HepG2 (cell line): ENCODE data around the gene CSMD2. TPM values are rescaled to one million over a fixed set of nuclear protein-coding genes. Genes with fewer than 3 reads are reported as not detected.

Experiments
- ATAC-seq: fragments of 200-7000 bp; cut with Tn5 transposase; 3 replicates; pipeline ENCODE4 v1.9.1; 2020; ENCODE audit warnings: mild to moderate bottlenecking, moderate library complexity
- BruUV-seq: library from RNA; stranded (reverse); fragments of 400-500 nt; replicated peaks from 2 replicates; lab custom pipeline; 2021; lab: Mats Ljungman, UMichigan
- CTCF ChIA-PET: fragments of 300-600 bp; formaldehyde crosslinking; extraction: SDS; loops from one replicate; lab custom pipeline; 2021; ENCODE audit warnings: low total read pairs, inconsistent platforms, low intra/inter-chr PET ratio; lab: Yijun Ruan, JAX
- POLR2A ChIA-PET: fragments of 350-600 bp; sonication (Branson Sonifier 250); formaldehyde crosslinking; loops from one replicate; lab custom pipeline; 2020; ENCODE audit warnings: antibody characterized with exemption, inconsistent platforms; lab: Yijun Ruan, JAX
- DNase-seq: peaks from one replicate; pipeline ENCODE4 v3.0.0-alpha.2; 2015; ENCODE audit warnings: low spot score
- FAIRE-seq: peaks from 3 replicates; lab custom pipeline; 2011; peaks lifted over from hg19 to GRCh38; lab: Jason Lieb, UNC
- H2AFZ ChIP-seq: one replicate; pipeline ENCODE4 v1.6.1; 2011; ENCODE audit warnings: low read length, inconsistent platforms
- H3K27ac ChIP-seq: fragments of 300-600 bp; 3 replicates; pipeline ENCODE4 v1.8.0; 2011; ENCODE audit warnings: mixed run types, mild to moderate bottlenecking, mixed read lengths, low read length, inconsistent platforms; ENCODE audit not compliant: insufficient read depth; ENCODE audit errors: extremely low read length
- H3K27me3 ChIP-seq, 2 experiments: fragments of 200-600 bp in 1 of 2; 2 replicates in 1 of 2; 3 replicates in 1 of 2; pipeline versions ENCODE4 v1.6.0 to v1.8.0; 2011; ENCODE audit warnings: low read length in 2 of 2, mild to moderate bottlenecking in 2 of 2, moderate library complexity in 2 of 2, inconsistent platforms in 1 of 2; ENCODE audit not compliant: insufficient read depth in 2 of 2, control insufficient read depth in 1 of 2
- H3K36me3 ChIP-seq, 2 experiments: fragments of 200-600 bp in 1 of 2; replicated peaks in 1 of 2; 2 replicates in 1 of 2; 3 replicates in 1 of 2; pipeline versions ENCODE4 v1.5.1 to v1.8.0; 2011; ENCODE audit warnings: low read length in 2 of 2, inconsistent platforms in 1 of 2; ENCODE audit not compliant: insufficient read depth in 2 of 2, control insufficient read depth in 1 of 2
- H3K4me1 ChIP-seq: 2 replicates; pipeline ENCODE4 v1.5.1; 2012; ENCODE audit warnings: low read length, inconsistent platforms; ENCODE audit not compliant: insufficient read depth
- H3K4me2 ChIP-seq: 2 replicates; pipeline ENCODE4 v1.6.0; 2011; ENCODE audit warnings: low read depth, low read length, inconsistent platforms
- H3K4me3 ChIP-seq, 3 experiments: fragments of 200-600 bp in 1 of 3; sonication (generic), shearing (Covaris generic) in 1 of 3; replicated peaks in 1 of 3; 2 replicates each; pipeline ENCODE4 v1.5.1; 2011 to 2016; ENCODE audit warnings: low read length in 3 of 3, inconsistent platforms in 2 of 3, low read depth in 2 of 3, mild to moderate bottlenecking in 2 of 3, control low read depth in 1 of 3, mixed read lengths in 1 of 3; ENCODE audit not compliant: insufficient read depth in 1 of 3
- H3K79me2 ChIP-seq: one replicate; pipeline ENCODE4 v1.6.1; 2011; ENCODE audit warnings: low read length, inconsistent platforms; ENCODE audit not compliant: insufficient read depth
- H3K9ac ChIP-seq: 2 replicates; pipeline ENCODE4 v1.6.0; 2011; ENCODE audit warnings: mild to moderate bottlenecking, low read depth, low read length, inconsistent platforms; ENCODE audit not compliant: insufficient read depth
- H3K9me3 ChIP-seq: 2 replicates; pipeline ENCODE4 v1.5.1; 2012; ENCODE audit warnings: mild to moderate bottlenecking, low read length
- H4K20me1 ChIP-seq: 2 replicates; pipeline ENCODE4 v1.6.0; 2011; ENCODE audit warnings: inconsistent platforms, mild to moderate bottlenecking, low read length, moderate library complexity; ENCODE audit not compliant: insufficient read depth
- EEA1 ChIP-seq: sonication (generic); formaldehyde crosslinking; IDR thresholded peaks from 2 replicates; pipeline ENCODE4 v1.5.1; 2020; ENCODE audit warnings: mild to moderate bottlenecking, missing genetic modification reagents, borderline replicate concordance
- JARID2 ChIP-seq: sonication (generic); formaldehyde crosslinking; IDR thresholded peaks from 2 replicates; pipeline ENCODE4 v1.8.1; 2023; ENCODE audit warnings: missing genetic modification reagents, inconsistent platforms; ENCODE audit not compliant: insufficient replicate concordance
- MED8 ChIP-seq: sonication (generic); formaldehyde crosslinking; IDR thresholded peaks from 2 replicates; pipeline ENCODE4 v1.8.1; 2023; ENCODE audit warnings: mild to moderate bottlenecking, missing genetic modification reagents; ENCODE audit not compliant: insufficient replicate concordance
- ZNF33A ChIP-seq: sonication (generic); formaldehyde crosslinking; IDR thresholded peaks from 2 replicates; pipeline ENCODE4 v1.5.1; 2020; ENCODE audit warnings: missing genetic modification reagents, mild to moderate bottlenecking, moderate library complexity, borderline replicate concordance
- ZNF350 ChIP-seq: sonication (generic); formaldehyde crosslinking; IDR thresholded peaks from 2 replicates; pipeline ENCODE4 v1.4.0; 2020; ENCODE audit warnings: mild to moderate bottlenecking, low read depth, missing genetic modification reagents, borderline replicate concordance
- ZNF354B ChIP-seq: sonication (generic); formaldehyde crosslinking; IDR thresholded peaks from 2 replicates; pipeline ENCODE4 v1.8.0; 2022; ENCODE audit warnings: mild to moderate bottlenecking, missing genetic modification reagents
- ZNF550 ChIP-seq: sonication (generic); formaldehyde crosslinking; IDR thresholded peaks from 2 replicates; pipeline ENCODE4 v1.4.0; 2020; ENCODE audit warnings: mild to moderate bottlenecking, missing genetic modification reagents, borderline replicate concordance
- ZNF589 ChIP-seq: sonication (generic); formaldehyde crosslinking; conservative IDR thresholded peaks from 2 replicates; pipeline ENCODE4 v1.8.0; 2022; ENCODE audit warnings: mild to moderate bottlenecking, moderate library complexity, missing genetic modification reagents
- ZNF605 ChIP-seq: sonication (generic); formaldehyde crosslinking; IDR thresholded peaks from 2 replicates; pipeline ENCODE4 v1.8.0; 2022; ENCODE audit warnings: mild to moderate bottlenecking, missing genetic modification reagents
- ZNF891 ChIP-seq: sonication (generic); formaldehyde crosslinking; IDR thresholded peaks from 2 replicates; pipeline ENCODE4 v1.5.0; 2020; ENCODE audit warnings: mild to moderate bottlenecking, missing genetic modification reagents
- WGBS: methylation state at CpG from one replicate; pipeline ENCODE4 v1.1.6; 2017; ENCODE audit warnings: low lambda C conversion rate; 5-methylcytosine and 5-hydroxymethylcytosine counted together
- in situ Hi-C: cut with HindIII; loops from 2 replicates; pipeline ENCODE4 v1.10.0; 2017; ENCODE audit warnings: low pct_unique_long_range_greater_than_20kb; ENCODE audit not compliant: extremely low pct_ligation_motif_present
- intact Hi-C: fragments of 100-400 bp; cut with micrococcal nuclease; formaldehyde crosslinking; loops from one replicate; pipeline ENCODE4 v1.10.0; 2022; ENCODE audit not compliant: unreplicated experiment
- polyA plus RNA-seq, 8 experiments: library from polyadenylated mRNA; depleted of rRNA in 3 of 8; stranded (reverse) in 7 of 8; unstranded in 1 of 8; fragments of >200 nt; fragmentation: Illumina TruSeq in 4 of 8; extraction: Trizol in 4 of 8; gene quantifications; 2 replicates each; pipeline versions ENCODE4 v1.2.1 to v1.2.3, GENCODE V29; 2011 to 2016; ENCODE audit warnings: low read depth in 4 of 8, missing spikeins in 1 of 8, mixed read lengths in 1 of 8; ENCODE audit not compliant: insufficient read depth in 1 of 8
- total RNA-seq, 5 experiments: library from RNA; depleted of rRNA; stranded (reverse); fragments of >200 nt; fragmentation: Illumina TruSeq; extraction: Trizol; gene quantifications; 2 replicates each; pipeline ENCODE4 v1.2.3, GENCODE V29; 2016; ENCODE audit warnings: low read depth in 1 of 5

The CSMD2 gene
- total and polyA plus RNA-seq, 2 of the 13 experiments (the other 11 are each of a cell fraction or from before 2014, with no cell fraction given): not detected

DNA sequence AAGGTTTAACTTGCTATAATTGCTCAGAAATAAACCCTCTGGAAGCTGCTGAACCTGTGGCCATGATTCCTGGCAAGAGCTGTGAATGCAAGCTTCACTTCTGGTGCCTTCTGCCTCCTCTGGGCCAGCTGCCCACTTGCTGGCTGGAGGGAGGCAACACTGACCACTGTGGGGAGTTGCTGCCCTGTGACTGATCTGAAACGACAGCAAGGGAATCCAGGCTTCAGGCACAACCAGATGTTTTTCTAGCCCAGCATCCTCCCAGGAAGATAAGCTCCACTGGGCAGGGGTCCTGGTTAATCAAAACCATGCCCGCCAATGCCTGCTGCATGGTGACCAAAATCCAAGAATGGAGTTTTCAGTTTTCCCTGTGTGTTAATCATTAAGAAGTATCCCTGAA is 481.1 kb downstream of the CSMD2 start:
- Histone ChIP-seq H4K20me1 (no peaks in the 10 kb centered on the region), H3K4me1 (no peaks in the 10 kb centered on the region), H3K27me3 (peaks cover 0 to 6% of the 10 kb centered on the region in 2 experiments; a peak in 1 of 5 replicates), H3K79me2 (no peaks in the 10 kb centered on the region)
- in situ Hi-C loops: no loop called here
- WGBS: 0% methylated on average over 1 of the region's 2 CpGs
- POLR2A ChIA-PET: no interaction called here
- no peak for TF ChIP-seq EEA1 (CRISPR knock-in tag)
- no peak for TF ChIP-seq ZNF354B (CRISPR knock-in tag)
- TF ChIP-seq ZNF350 (CRISPR knock-in tag): no peak
- TF ChIP-seq JARID2 (CRISPR knock-in tag): no peak
- TF ChIP-seq ZNF891: no peak
- TF ChIP-seq ZNF589 (CRISPR knock-in tag): no peak
- no peak for TF ChIP-seq MED8 (CRISPR knock-in tag)
- TF ChIP-seq ZNF33A (CRISPR knock-in tag): no peak
- no peak for TF ChIP-seq ZNF605 (CRISPR knock-in tag)
- no peak for TF ChIP-seq ZNF550 (CRISPR knock-in tag)
- TF ChIP-seq, all 625 proteins: peak for 0
- BruUV-seq: no TSS peak
- DNase-seq (no peak), ATAC-seq (no peak), FAIRE-seq (no peak)
- H3K4me2 ChIP-seq: no peak overlapping the region
- H3K36me3 ChIP-seq: no peaks in the 10 kb centered on the region
- no peak overlapping the region for H3K27ac ChIP-seq
- no peaks in the 10 kb centered on the region for H3K9me3 ChIP-seq
- CTCF ChIA-PET: no interaction called here
- H3K4me3 ChIP-seq: no peak overlapping the region
- H2AFZ ChIP-seq: no peak overlapping the region
- intact Hi-C loops: no loop called here
- no peak overlapping the region for H3K9ac ChIP-seq
